ENCODE results near the gene ZNF581.

Gene ZNF581

GRCh38 chr19:55661826-55662225 is 18.4 kb downstream of the ZNF581 start:
- no peak for DNase-seq (ENCODE audit: low read depth in 2 of 2, low spot score in 1 of 2)

DNA sequence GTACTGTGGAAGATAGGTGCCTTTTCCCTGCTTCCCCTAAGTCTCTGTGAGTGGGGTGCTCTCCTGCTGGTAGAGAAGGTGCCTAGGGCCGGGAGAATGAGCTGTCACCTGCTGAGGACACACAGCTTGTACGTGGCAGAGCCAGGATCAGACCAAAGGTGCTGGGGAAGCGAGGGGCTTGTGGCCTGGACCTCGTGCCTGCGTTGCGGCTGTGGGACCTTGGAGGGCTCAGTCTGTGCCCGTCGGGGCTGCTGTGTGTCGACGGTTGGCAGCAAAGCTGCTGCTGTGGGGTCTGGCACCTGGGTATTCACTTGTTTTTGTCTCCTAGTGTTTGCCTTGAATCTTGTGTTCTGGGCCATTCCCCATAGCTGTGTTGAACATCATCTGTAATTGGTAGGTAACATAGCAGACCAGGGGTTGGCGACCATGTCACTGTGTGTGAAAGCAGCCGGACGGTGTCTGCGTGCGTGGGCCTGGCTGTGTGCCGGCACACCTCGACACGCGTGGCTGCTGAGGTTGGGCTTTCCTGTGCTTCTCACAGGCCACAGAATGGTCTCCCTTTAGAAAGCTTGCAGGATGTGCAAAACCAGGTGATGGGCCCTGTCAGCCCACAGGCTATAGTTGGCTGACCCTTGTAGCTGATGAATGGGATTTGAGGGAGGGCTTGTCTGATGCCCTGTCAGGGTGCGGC is 20.5 kb downstream of the ZNF581 start:
- no peak for DNase-seq (ENCODE audit: low read depth in 2 of 2, low spot score in 1 of 2)

- DNase-seq (ENCODE audit: low read depth in 2 of 2, low spot score in 1 of 2) = no peak
These were observed 23.0 kb downstream of the ZNF581 start for GRCh38 chr19:55666343-55667005.

- no peak for DNase-seq (ENCODE audit: low read depth in 2 of 2, low spot score in 1 of 2)
These were observed 23.5 kb downstream of the ZNF581 start for GRCh38 chr19:55667006-55667381.

- DNase-seq (ENCODE audit: low read depth in 2 of 2, low spot score in 1 of 2) = no peak
These were observed 24.1 kb downstream of the ZNF581 start for GRCh38 chr19:55667511-55667910.

GRCh38 chr19:55667958-55668357 is 24.5 kb downstream of the ZNF581 start:
- no peak for DNase-seq (ENCODE audit: low read depth in 2 of 2, low spot score in 1 of 2)

DNA sequence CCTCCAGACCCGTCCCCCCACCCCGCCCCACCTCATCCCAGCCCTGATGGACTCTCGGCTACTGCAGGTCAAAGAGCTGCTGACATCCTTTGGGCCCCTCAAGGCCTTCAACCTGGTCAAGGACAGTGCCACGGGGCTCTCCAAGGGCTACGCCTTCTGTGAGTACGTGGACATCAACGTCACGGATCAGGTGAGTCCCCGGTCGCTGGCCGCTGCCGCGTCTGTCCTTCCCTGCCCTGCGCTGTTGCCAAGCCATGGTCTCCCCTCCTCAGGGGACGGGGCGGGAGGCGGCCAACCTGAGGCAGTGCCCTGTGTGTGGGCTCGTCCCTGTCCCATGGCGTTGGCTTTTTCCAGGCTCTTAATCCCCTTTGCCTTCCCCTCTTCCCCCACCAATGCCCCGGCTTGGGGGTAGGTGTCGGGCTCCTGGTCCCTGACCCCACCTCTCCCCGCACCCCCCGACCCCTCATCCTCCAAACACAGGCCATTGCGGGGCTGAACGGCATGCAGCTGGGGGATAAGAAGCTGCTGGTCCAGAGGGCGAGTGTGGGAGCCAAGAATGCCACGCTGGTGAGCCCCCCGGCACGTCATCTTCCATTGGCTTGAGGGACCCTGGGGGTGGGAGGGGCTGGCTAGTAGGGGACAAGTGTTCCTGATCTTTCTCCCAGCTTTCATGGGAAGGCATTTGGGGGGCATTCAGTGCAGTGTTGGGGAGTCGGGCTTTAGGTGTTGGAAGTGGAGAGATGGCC is 25.3 kb downstream of the ZNF581 start:
- DNase-seq (ENCODE audit: low read depth in 2 of 2, low spot score in 1 of 2) = no peak

GRCh38 chr19:55669418-55670279 is 26.2 kb downstream of the ZNF581 start:
- no peak for DNase-seq (ENCODE audit: low read depth in 2 of 2, low spot score in 1 of 2)

- DNase-seq (ENCODE audit: low read depth in 2 of 2, low spot score in 1 of 2) = no peak
These were observed 27.0 kb downstream of the ZNF581 start for GRCh38 chr19:55670280-55671053.

- no peak for DNase-seq (ENCODE audit: low read depth in 2 of 2, low spot score in 1 of 2)
These were observed 27.6 kb downstream of the ZNF581 start for GRCh38 chr19:55671054-55671378.

GRCh38 chr19:55672418-55672817 is 29.0 kb downstream of the ZNF581 start:
- no peak for DNase-seq (ENCODE audit: low read depth in 2 of 2, low spot score in 1 of 2)

GRCh38 chr19:55673465-55673864 is 30.0 kb downstream of the ZNF581 start:
- no peak for DNase-seq (ENCODE audit: low read depth in 2 of 2, low spot score in 1 of 2)

DNA sequence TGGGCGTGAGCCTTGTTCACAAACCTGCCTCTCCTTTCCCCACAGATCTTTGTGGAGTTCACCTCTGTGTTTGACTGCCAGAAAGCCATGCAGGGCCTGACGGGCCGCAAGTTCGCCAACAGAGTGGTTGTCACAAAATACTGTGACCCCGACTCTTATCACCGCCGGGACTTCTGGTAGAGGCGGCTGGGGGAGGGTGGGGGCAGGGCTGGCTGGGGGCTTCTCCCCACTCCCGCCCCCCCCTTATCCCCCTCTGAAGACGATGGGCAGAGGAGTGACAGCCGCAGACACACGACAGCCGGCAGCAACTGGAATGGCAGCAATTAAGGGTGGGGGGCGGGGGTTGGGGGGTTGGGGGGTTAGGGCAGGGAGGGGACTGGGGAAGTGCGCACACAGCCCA is 30.4 kb downstream of the ZNF581 start:
- no peak for DNase-seq (ENCODE audit: low read depth in 2 of 2, low spot score in 1 of 2)

- no peak for DNase-seq (ENCODE audit: low read depth in 2 of 2, low spot score in 1 of 2)
These were observed 31.0 kb downstream of the ZNF581 start for GRCh38 chr19:55674459-55674840.

DNA sequence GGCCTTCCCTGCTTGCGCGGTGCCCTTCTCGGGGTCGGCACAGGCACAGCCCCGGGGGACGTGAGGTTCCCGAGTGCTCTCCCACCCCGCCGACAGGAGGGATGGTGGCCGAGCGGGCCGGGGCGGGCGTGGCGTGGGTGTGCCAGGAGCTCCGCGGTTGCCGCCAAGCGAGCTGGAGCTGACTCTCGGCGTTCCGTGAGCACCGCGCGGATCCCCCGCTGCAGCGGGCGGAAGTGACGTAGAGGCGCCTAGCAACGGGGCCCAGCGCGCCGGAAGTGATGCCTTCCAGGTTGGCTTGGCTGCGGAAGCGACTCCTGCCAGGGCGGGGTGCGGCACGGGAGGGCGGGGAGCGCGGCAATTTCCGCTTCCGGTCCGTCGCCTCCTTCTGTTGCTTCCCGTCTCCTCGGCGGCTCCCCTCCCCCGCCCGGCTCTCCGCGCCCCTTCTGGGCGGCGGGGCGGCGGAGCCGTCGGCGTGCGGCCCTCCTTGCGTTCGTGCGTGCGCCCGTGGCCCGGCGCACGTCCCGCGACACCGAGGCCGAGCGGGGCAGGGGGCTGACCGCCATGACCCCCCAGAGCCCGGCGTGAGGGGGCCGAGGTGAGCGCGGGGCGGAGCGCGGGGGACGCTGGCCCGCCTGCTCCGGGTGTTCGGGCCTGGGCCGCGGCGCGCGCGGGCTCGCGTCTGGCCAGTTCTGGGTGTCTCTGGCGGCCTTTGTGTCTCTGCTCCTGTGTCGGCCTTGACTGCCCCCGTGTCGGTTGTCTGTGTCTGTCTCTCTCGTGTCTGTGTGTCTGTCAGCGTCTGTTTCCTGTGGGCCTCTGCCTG is 31.6 kb downstream of the ZNF581 start, which contains the start of gene EPN1:
EPN1 (plus strand) TSS at position 386 of the 820 bp plus-strand sequence. CDS start 3,402 bp downstream, outside the sequence.
- peak; percentile 96 for DNase-seq (ENCODE audit: low read depth in 2 of 2, low spot score in 1 of 2)

DNA sequence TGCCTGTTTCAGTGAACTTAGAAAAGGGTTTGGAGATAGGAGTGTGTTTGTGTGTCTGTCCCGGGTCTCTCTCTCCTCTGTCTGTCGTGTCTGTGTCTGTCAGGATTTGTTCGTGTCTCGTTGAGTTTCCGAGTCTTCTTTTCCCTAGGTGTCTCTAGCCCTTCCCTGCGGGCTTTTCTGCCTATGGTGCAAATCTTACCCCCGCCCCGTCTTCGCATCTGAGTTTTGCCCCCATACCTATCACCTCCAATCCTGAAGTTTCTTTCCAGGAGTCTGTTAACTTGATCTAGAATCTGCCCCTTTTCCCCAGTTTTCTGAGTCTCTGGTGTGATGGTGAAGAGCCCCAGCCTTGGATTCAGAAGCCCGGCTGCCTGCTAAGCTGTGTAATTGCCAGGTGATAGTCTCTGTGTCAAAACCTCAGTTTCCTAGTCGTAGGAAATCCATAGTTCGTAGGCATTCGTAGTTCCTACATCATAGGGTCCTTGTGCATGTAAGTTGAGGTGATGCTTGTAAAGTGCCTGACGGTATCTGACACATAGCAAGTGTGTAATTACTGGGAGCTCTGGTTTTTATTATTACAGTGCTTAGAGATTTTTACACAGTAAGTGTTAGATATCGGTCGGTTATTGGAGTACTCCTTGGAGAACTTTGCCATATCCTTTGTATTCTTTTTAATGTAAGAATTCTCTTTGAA is 32.4 kb downstream of the ZNF581 start:
- no peak for DNase-seq (ENCODE audit: low read depth in 2 of 2, low spot score in 1 of 2)

DNA sequence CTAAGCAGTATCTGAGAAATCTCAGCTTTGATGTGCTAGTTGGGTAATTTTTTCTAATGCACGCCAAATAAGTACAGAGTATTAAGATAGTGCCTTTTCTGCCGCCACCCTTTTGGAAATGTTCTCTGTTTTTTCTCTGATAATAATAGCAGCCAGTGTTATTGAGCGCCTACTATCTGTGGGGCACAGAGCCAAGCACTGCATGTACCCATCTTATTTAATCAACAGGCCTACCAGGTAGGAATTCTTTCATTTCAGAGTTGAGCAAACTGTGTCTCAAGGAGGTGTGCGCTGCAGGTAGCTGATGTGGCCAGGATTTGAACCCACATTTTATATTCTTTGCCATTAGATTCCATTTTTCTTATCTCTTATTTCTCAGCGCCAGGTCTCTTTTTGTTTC is 32.9 kb downstream of the ZNF581 start:
- DNase-seq (ENCODE audit: low read depth in 2 of 2, low spot score in 1 of 2) = no peak

DNA sequence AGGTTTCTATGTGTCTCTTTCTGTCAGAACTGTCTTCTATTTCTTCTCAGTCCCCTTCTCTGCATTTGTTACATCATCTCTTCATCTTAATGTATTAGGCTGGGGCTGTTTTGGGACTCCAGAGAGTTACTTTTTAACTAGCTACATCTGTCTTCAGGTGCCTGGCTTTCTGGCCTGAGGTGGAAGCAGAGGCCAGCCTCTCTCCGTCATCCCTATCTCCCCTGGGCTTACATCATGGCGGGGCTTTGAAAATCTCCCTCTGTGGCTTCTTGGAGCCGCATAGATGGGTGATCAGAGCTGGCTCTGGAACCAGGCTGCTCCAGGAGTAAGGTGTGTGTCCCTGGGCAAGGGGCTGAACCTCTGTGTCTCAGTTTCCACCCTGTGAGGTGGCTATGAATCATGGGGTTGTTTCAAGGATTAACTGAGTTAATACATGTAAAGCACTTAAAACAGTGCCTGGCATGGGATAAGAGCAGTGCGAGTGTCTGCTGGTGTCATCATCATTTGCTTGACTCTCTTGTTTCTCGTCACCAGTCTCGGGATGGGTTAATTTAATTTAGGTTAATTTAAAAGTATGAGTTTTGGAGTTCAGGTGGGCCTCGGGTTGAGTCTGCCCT is 33.5 kb downstream of the ZNF581 start:
- no peak for DNase-seq (ENCODE audit: low read depth in 2 of 2, low spot score in 1 of 2)

- DNase-seq (ENCODE audit: low read depth in 2 of 2, low spot score in 1 of 2) = no peak
These were observed 34.2 kb downstream of the ZNF581 start for GRCh38 chr19:55677572-55678028.
